Measurements from ENCODE around the gene ALG1.
A peak's percentile ranks its signal among the peaks of the same experiment; 100 is the strongest.
"Not testable (repeated sequence)": the region's sequence is repeated elsewhere in the genome, so short reads cannot be mapped to it uniquely, and the experiment has no call there.

ALG1 gene

GRCh38 chr16:5098221-5099159 is 26.8 kb downstream of the ALG1 start:
- peak; percentile 45 for DNase-seq (ENCODE audit: low read depth, low spot score)

GRCh38 chr16:5099174-5099573 is 27.5 kb downstream of the ALG1 start:
- not testable (repeated sequence) for DNase-seq (ENCODE audit: low read depth, low spot score)

GRCh38 chr16:5103296-5104032 is 31.8 kb downstream of the ALG1 start:
- not testable (repeated sequence) for DNase-seq (ENCODE audit: low read depth, low spot score)

DNA sequence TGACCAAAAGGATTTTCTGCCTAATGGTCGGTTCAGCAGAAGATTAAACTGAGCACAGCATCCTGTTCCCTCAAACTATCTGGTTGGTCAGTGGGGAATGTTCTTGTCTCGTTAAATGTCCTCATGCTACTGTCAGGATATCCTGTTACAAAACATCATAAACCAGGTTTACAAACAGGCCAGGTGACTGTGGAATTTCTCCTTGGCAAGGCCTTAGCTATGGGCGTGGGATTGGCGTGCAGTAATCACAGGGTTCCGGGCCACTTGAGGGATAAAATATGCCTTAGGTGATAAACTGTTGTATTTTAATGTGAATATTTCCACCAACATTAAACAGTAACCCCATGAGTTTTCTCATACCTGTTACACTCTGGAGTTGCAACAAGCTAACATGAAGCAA is 33.4 kb downstream of the ALG1 start:
- DNase-seq (ENCODE audit: low read depth, low spot score) = not testable (repeated sequence)

GRCh38 chr16:5108505-5109158 is 37.0 kb downstream of the ALG1 start:
- no peak for DNase-seq (ENCODE audit: low read depth, low spot score)

DNA sequence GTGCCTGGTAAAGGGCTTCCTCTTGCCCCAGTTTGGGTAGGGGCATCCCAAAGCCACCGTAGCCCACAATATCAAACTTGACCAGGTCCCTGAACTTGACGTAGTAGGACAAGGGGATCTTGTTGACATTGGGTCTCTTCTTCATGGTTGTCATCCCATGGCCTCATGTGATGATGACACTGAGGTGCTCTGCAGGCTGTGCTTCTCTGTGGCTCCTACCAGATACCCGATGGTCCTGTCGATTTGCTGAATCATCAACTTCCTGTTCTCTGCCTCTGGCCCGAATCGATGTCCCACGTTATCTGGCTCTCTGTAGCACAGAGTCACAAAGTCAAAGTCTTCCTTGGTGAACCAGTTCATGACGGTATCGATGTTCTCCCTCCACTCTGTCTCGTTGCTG is 39.3 kb downstream of the ALG1 start:
- not testable (repeated sequence) for DNase-seq (ENCODE audit: low read depth, low spot score)

DNA sequence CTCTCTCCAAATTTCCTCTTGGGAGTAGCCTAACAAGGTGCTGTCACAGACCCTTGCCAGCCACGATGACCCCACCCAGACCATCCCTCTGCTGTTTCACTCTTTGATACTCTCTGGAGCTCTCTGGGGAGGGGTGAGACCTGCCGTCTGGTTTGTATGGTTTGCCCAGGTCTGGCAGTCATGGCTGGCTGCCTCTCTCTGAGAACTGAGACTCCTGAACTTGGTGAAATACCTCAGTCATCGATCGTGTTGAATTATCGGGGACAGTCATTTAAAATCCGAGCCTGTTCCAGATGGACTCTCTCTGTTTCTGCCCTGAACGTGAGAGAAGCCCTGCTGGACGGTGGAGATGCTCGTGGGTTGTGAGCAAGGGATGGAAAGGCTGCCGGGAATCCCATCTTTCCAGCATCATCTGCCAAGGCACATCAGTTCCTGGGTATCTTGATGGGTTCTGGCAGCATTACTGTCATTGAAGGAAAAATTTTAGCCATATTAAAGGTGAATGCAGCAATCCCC is 45.2 kb downstream of the ALG1 start:
- not testable (repeated sequence) for DNase-seq (ENCODE audit: low read depth, low spot score)

- DNase-seq (ENCODE audit: low read depth, low spot score) = not testable (repeated sequence)
Measured at GRCh38 chr16:5117300-5118087, 45.9 kb downstream of the ALG1 start.

DNA sequence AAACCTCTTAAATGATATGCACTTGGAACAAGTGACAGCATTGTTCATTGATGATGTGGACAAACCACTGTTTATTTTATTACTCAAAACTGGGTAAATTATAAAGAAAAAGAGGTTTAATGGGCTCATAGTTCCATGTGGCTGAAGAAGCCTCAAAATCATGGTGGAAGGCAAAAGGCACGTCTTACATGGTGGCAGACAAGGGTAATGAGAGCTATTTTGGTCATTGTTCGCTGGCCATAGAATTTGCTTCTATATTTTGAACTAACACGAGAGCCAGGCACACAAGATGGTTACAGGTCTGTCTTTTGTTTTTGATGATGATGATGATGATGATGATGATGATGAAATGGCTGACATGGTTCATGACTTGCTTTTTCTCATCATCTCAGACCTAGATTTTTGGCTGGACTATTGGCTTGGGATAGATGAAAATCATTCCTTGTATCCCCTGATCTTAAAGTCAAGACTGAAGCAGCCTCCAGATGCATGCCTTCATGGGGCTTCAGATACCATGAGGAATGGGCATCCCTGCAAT is 59.9 kb downstream of the ALG1 start:
- DNase-seq (ENCODE audit: low read depth, low spot score) = not testable (repeated sequence)

DNA sequence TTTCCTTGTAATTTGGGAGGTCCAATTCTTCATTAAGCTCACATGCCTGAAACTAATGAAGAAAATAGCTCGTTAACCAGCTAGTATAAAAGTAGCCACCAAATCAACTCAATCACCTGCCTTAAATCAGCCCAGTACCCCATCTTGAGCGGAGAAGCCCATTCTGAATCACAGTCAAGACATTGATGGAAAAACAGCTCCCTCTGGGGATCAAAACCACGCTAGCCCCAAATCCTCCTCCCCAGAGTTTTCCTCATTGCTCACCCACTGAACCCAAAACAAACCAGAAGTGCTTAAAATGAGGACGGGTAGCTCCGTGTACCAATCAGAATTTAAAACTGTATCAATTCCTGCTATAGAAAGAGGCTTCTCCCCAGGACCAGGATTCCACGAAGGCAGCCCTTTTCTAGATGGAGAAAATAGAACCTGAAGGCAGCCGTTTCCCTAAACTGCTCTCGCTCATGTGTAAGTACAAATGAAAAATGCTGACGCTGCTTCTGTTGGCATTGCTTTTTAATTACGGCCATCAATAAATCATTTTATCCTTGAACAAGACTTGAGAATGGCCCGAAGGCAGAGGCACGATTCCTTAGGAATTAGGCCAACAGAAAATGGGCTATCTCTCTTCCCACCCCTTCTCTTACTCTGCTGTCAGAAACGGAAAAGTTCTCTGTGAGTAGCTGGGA is 61.4 kb downstream of the ALG1 start:
- not testable (repeated sequence) for DNase-seq (ENCODE audit: low read depth, low spot score)

DNA sequence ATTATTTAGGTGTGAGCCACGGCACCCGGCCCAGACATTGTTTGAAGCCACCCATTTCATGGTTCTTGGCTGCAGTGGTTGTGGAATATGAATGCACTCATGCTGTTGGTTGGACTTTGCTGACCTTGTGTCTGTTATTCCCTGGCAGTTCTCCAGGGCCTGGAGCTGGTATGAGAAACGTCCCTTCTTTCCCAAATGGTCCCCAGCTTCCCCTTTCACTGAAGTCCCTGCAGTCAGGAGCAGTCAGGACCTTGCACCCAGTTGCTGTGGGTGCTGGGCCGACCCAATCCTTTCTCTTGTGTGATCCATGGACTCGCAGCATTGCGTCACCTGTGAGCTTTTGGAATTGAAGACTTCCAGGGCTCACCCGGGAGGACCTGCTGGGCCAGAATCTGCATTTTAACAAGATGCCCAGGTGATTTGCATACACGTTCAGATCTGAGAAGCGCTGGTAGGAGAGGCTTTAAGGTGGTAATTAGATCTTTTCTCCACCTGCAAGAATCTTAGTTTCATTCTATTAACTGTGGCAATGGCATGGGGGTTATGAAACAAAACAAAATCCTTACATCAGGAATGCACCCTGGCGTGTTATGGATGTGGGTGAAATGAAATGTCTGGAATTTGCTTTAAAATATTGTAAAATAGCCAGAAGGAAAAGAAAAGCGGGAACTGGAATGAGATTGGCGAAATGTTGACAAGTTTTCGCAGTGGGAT is 63.3 kb downstream of the ALG1 start:
- not testable (repeated sequence) for DNase-seq (ENCODE audit: low read depth, low spot score)
